Hindlimb muscle (tissue), 1 donor: ENCODE results near the gene SCAMP2. TPM values are rescaled to one million over a fixed set of nuclear protein-coding genes. Genes with fewer than 3 reads are reported as not detected.

Experiments used
- polyA plus RNA-seq: library from polyadenylated mRNA; unstranded; fragments of 120-200 nt; gene quantifications from one replicate; pipeline ENCODE4 v1.2.1, GENCODE V29; 2013; ENCODE audit not compliant: insufficient read length

SCAMP2 gene
- polyA plus RNA-seq, 1 donor, result 67.5 TPM

Other genes with a start within 250 kb of the SCAMP2 start
- 29.3 TPM for gene EDC3, start 177.3 kb downstream of the SCAMP2 start, polyA plus RNA-seq
- not detected for gene CYP1A1, start 147.8 kb downstream of the SCAMP2 start, polyA plus RNA-seq
- not detected for gene CYP1A2, start 124.5 kb downstream of the SCAMP2 start, polyA plus RNA-seq
- 36.3 TPM for gene CSK, start 91.3 kb downstream of the SCAMP2 start, polyA plus RNA-seq
- gene LMAN1L, start 60.5 kb downstream of the SCAMP2 start, polyA plus RNA-seq, result not detected
- gene CPLX3, start 46.7 kb downstream of the SCAMP2 start, polyA plus RNA-seq, result not detected
- 49.3 TPM for gene ULK3, start 30.2 kb downstream of the SCAMP2 start, polyA plus RNA-seq
- gene MPI, start 16.7 kb upstream of the SCAMP2 start, polyA plus RNA-seq, result 63.5 TPM
- gene FAM219B, start 33.5 kb upstream of the SCAMP2 start, polyA plus RNA-seq, result 49.7 TPM
- 243 TPM for gene COX5A, start 64.7 kb upstream of the SCAMP2 start, polyA plus RNA-seq
- 1.1 TPM for gene RPP25, start 83.4 kb upstream of the SCAMP2 start, polyA plus RNA-seq
- gene SCAMP5, start 122.2 kb upstream of the SCAMP2 start, polyA plus RNA-seq, result 3.9 TPM
- 7.4 TPM for gene PPCDC, start 150.2 kb upstream of the SCAMP2 start, polyA plus RNA-seq